ENCODE measurements around the gene DNAJC5G. TPM values are rescaled to one million over a fixed set of nuclear protein-coding genes. Genes with fewer than 3 reads are reported as not detected.
A peak's percentile ranks its signal among the peaks of the same experiment; 100 is the strongest.

Gene DNAJC5G
- polyA plus RNA-seq, 3 donors = not detected

DNA sequence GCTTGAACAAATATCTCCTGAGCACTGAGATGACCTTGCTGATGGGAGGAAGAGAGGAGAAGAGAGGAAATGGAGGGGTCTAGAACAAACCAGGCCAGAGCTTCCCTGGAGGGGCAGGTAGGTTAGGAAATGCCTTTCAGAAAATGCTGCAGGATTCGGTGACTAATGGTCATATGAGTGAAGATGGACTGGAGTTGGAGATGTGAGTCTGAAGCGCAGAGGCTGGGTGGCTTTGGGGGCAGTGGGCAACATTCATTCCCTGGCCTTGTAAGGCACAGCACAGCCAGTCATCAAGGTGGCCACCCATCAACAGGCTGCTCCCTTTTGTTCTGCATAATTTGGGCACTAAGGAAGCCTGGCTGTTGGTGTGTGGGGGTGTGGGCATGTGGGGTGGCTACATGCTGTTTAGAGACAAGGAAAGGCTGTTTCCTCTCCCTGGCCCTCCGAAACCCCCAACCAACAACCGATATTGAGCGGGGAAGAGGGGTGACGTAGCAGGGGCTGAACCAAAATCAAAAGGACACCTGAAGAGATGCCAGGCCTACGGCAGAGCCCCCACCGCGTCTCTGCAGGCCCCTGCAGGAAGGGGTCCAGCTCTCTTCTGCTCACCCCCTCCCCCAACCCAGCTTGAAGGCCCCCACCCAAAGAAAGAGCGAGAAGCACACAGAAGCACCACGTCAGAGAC, 13.8 kb upstream of the DNAJC5G start:
- H3K4me3 Mint-ChIP-seq = peak overlapping the region; percentile 51 to 87
- no peak for DNase-seq
- Histone ChIP-seq H3K9ac (ENCODE audit: insufficient read depth, low read length, poor library complexity, severe bottlenecking) (no peak overlapping the region), H3K27ac (ENCODE audit: low read depth in 1 of 2, low read length in 2 of 2) (no peak overlapping the region), H3K4me2 (replicated peaks; ENCODE audit: extremely low read depth, low read length, poor library complexity, severe bottlenecking) (peak overlapping the region; percentile 96), H2AFZ (ENCODE audit: insufficient read depth, low read depth, low read length, poor library complexity, severe bottlenecking) (peak overlapping the region; percentile 77), H3K36me3 (replicated peaks in 1 of 2; ENCODE audit: control insufficient read depth in 1 of 2, insufficient read depth in 2 of 2, low read length in 2 of 2) (no peaks in the 10 kb centered on the region), H3K9me3 (replicated peaks in 1 of 2; ENCODE audit: control insufficient read depth in 1 of 2, insufficient read depth in 1 of 2, low read length in 2 of 2) (peaks cover 0 to 36% of the 10 kb centered on the region in 2 donors), H3K79me2 (ENCODE audit: insufficient read depth, low read length) (no peaks in the 10 kb centered on the region), H3K4me3 (replicated peaks in 1 of 3; ENCODE audit: low read depth in 2 of 3, low read length in 3 of 3) (no peak overlapping the region), H3K27me3 (ENCODE audit: control insufficient read depth in 2 of 2, insufficient read depth in 2 of 2, low read length in 2 of 2) (peaks cover 60 to 77% of the 10 kb centered on the region in 2 donors), H3K4me1 (ENCODE audit: control insufficient read depth in 1 of 2, insufficient read depth in 2 of 2, low read length in 2 of 2) (peaks cover 26 to 38% of the 10 kb centered on the region in 2 donors), H4K20me1 (ENCODE audit: insufficient read depth, low read length) (no peaks in the 10 kb centered on the region)
- peaks cover 37 to 43% (median 40%) of the 10 kb centered on the region in 3 donors for H3K27me3 Mint-ChIP-seq (ENCODE audit: low read depth in 3 of 3)
- WGBS (ENCODE audit: insufficient coverage) = 81% methylated on average over 7 of the region's 11 CpGs
- peak overlapping the region in 1 of 7 donors; percentile 79 for H3K27ac Mint-ChIP-seq
- peaks cover 0 to 18% (median 13%) of the 10 kb centered on the region in 7 donors for H3K9me3 Mint-ChIP-seq
- H3K36me3 Mint-ChIP-seq = peaks cover 10 to 22% of the 10 kb centered on the region in 2 donors
- peaks cover 29% of the 10 kb centered on the region for H3K4me1 Mint-ChIP-seq
- TF ChIP-seq, protein P1, sequence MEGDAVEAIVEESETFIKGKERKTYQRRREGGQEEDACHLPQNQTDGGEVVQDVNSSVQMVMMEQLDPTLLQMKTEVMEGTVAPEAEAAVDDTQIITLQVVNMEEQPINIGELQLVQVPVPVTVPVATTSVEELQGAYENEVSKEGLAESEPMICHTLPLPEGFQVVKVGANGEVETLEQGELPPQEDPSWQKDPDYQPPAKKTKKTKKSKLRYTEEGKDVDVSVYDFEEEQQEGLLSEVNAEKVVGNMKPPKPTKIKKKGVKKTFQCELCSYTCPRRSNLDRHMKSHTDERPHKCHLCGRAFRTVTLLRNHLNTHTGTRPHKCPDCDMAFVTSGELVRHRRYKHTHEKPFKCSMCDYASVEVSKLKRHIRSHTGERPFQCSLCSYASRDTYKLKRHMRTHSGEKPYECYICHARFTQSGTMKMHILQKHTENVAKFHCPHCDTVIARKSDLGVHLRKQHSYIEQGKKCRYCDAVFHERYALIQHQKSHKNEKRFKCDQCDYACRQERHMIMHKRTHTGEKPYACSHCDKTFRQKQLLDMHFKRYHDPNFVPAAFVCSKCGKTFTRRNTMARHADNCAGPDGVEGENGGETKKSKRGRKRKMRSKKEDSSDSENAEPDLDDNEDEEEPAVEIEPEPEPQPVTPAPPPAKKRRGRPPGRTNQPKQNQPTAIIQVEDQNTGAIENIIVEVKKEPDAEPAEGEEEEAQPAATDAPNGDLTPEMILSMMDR (IDR thresholded peaks at IDR 0.05) = no peak
- intact Hi-C loops (cut with micrococcal nuclease) = no loop called here

- Histone ChIP-seq H3K4me2 (replicated peaks; ENCODE audit: extremely low read depth, low read length, poor library complexity, severe bottlenecking) (peak overlapping the region; percentile 96), H3K27me3 (ENCODE audit: control insufficient read depth in 2 of 2, insufficient read depth in 2 of 2, low read length in 2 of 2) (peaks cover 60 to 77% of the 10 kb centered on the region in 2 donors), H4K20me1 (ENCODE audit: insufficient read depth, low read length) (no peaks in the 10 kb centered on the region), H3K4me3 (replicated peaks in 1 of 3; ENCODE audit: low read depth in 2 of 3, low read length in 3 of 3) (no peak overlapping the region), H3K36me3 (replicated peaks in 1 of 2; ENCODE audit: control insufficient read depth in 1 of 2, insufficient read depth in 2 of 2, low read length in 2 of 2) (no peaks in the 10 kb centered on the region), H3K27ac (ENCODE audit: low read depth in 1 of 2, low read length in 2 of 2) (no peak overlapping the region), H3K4me1 (ENCODE audit: control insufficient read depth in 1 of 2, insufficient read depth in 2 of 2, low read length in 2 of 2) (peaks cover 26 to 38% of the 10 kb centered on the region in 2 donors), H3K79me2 (ENCODE audit: insufficient read depth, low read length) (no peaks in the 10 kb centered on the region), H3K9me3 (replicated peaks in 1 of 2; ENCODE audit: control insufficient read depth in 1 of 2, insufficient read depth in 1 of 2, low read length in 2 of 2) (peaks cover 0 to 36% of the 10 kb centered on the region in 2 donors), H3K9ac (ENCODE audit: insufficient read depth, low read length, poor library complexity, severe bottlenecking) (peak overlapping the region; percentile 49), H2AFZ (ENCODE audit: insufficient read depth, low read depth, low read length, poor library complexity, severe bottlenecking) (peak overlapping the region; percentile 77)
- TF ChIP-seq, protein P1 (IDR thresholded peaks at IDR 0.05) = no peak
- Mint-ChIP-seq H3K4me3 (peak overlapping the region; percentile 51 to 87), H3K36me3 (peaks cover 10 to 22% of the 10 kb centered on the region in 2 donors), H3K27ac (peak overlapping the region in 1 of 7 donors; percentile 79), H3K9me3 (peaks cover 0 to 18% (median 13%) of the 10 kb centered on the region in 7 donors), H3K4me1 (peaks cover 29% of the 10 kb centered on the region), H3K27me3 (ENCODE audit: low read depth in 3 of 3) (peaks cover 33 to 38% (median 35%) of the 10 kb centered on the region in 3 donors)
- WGBS (ENCODE audit: insufficient coverage) = 5% methylated on average over 40 of the region's 40 CpGs
- intact Hi-C loops (cut with micrococcal nuclease) = no loop called here
- no peak for DNase-seq
Measured at GRCh38 chr2:27261926-27262298, 13.3 kb upstream of the DNAJC5G start.

Measured in CD14-positive monocyte (primary cell).